OCI-LY1 (cell line): ENCODE results near the gene LGI2.

Experiments
- EZH2 ChIP-seq: fragments of 200-600 bp; sonication (generic), shearing (Covaris generic); IDR thresholded peaks from 2 replicates; pipeline ENCODE4 v1.8.0; 2017; ENCODE audit warnings: borderline replicate concordance, mixed run types, mild to moderate bottlenecking, antibody characterized with exemption, low read length, moderate library complexity, mixed read lengths
- TF ChIP-seq, protein P1 (sequence below): fragments of 200-600 bp; sonication (generic), shearing (Covaris generic); IDR thresholded peaks from 2 replicates; pipeline ENCODE4 v1.5.1; 2017; ENCODE audit warnings: mild to moderate bottlenecking, antibody characterized with exemption, low read length, moderate library complexity, mixed read lengths

DNA sequence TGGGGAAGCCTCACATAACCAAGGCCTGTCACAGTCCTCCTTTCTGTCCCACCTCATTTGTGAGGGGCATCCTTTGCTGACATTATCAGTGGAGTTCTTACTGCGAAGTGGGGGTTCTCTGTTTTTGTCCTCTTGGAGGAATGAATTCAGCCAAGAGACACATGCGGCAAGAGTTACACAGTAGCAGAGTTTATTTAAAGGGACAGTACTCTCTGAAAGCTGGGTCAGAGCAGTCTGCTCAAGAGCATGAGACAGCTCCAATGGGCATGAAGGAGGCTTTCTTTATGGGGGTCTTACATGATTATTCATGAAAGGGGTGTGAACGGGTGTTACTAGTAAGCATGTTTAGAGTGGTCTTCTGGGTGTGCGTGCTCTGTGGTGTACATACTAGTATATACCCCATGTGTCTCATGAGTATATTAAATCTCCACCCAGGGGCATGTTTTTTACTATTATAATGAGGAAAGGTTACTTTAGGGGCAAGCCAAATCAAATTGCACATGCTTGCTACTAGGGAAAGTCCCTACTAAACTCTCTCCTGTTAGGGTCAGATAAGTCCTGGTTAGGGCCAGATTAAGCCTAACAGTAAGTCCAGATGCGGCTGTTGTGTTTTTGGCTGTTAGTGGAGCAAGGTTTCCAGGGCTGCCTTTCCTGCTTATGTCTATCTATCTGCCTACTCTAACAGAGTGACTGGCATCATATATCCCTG lies 19.8 kb upstream of the LGI2 start:
- TF ChIP-seq, protein P1, sequence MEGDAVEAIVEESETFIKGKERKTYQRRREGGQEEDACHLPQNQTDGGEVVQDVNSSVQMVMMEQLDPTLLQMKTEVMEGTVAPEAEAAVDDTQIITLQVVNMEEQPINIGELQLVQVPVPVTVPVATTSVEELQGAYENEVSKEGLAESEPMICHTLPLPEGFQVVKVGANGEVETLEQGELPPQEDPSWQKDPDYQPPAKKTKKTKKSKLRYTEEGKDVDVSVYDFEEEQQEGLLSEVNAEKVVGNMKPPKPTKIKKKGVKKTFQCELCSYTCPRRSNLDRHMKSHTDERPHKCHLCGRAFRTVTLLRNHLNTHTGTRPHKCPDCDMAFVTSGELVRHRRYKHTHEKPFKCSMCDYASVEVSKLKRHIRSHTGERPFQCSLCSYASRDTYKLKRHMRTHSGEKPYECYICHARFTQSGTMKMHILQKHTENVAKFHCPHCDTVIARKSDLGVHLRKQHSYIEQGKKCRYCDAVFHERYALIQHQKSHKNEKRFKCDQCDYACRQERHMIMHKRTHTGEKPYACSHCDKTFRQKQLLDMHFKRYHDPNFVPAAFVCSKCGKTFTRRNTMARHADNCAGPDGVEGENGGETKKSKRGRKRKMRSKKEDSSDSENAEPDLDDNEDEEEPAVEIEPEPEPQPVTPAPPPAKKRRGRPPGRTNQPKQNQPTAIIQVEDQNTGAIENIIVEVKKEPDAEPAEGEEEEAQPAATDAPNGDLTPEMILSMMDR, result no peak
- TF ChIP-seq EZH2, result no peak
